NCI-H1930 (cell line): ENCODE results near the gene TMEM175.
A peak's percentile ranks its signal among the peaks of the same experiment; 100 is the strongest.

Experiments used
- DNase-seq, 2 experiments: peaks; one replicate each; lab custom pipeline; 2025; lab: John Stamatoyannopoulos, UW

TMEM175 gene

GRCh38 chr4:931960-932712, at the start of gene TMEM175, which contains the start of gene GAK:
TSS of gene TMEM175 (plus strand) at chr4:932460. CDS start at chr4:947740, 15,280 bp downstream.
TSS of gene GAK (minus strand) at chr4:932316. CDS start at chr4:932187, 129 bp downstream.
- peak; percentile 87 to 91 for DNase-seq

- no peak for DNase-seq
Measured at GRCh38 chr4:882646-883045, 49.6 kb upstream of the TMEM175 start.

GRCh38 chr4:883377-884095, 48.7 kb upstream of the TMEM175 start:
- DNase-seq, result no peak

GRCh38 chr4:884259-884658, 48.0 kb upstream of the TMEM175 start:
- no peak for DNase-seq

- DNase-seq, result no peak
Measured at GRCh38 chr4:884896-885295, 47.4 kb upstream of the TMEM175 start.

- no peak for DNase-seq
Measured at GRCh38 chr4:885353-885752, 46.9 kb upstream of the TMEM175 start.

- no peak for DNase-seq
Measured at GRCh38 chr4:886244-886643, 46.0 kb upstream of the TMEM175 start.

GRCh38 chr4:887034-887763, 45.1 kb upstream of the TMEM175 start:
- DNase-seq, result no peak

GRCh38 chr4:888029-888428, 44.2 kb upstream of the TMEM175 start:
- DNase-seq, result no peak

GRCh38 chr4:889516-889915, 42.7 kb upstream of the TMEM175 start:
- no peak for DNase-seq

- no peak for DNase-seq
Measured at GRCh38 chr4:890036-890695, 42.1 kb upstream of the TMEM175 start.

GRCh38 chr4:891747-892146, 40.5 kb upstream of the TMEM175 start:
- DNase-seq, result no peak

- DNase-seq, result no peak
Measured at GRCh38 chr4:892780-893179, 39.5 kb upstream of the TMEM175 start.

GRCh38 chr4:893276-893994, 38.8 kb upstream of the TMEM175 start:
- DNase-seq, result no peak

GRCh38 chr4:893995-894705, 38.1 kb upstream of the TMEM175 start:
- no peak for DNase-seq

GRCh38 chr4:895596-895995, 36.7 kb upstream of the TMEM175 start:
- DNase-seq, result no peak

- DNase-seq, result no peak
Measured at GRCh38 chr4:896216-896615, 36.0 kb upstream of the TMEM175 start.

- no peak for DNase-seq
Measured at GRCh38 chr4:896630-897029, 35.6 kb upstream of the TMEM175 start.

GRCh38 chr4:898123-898522, 34.1 kb upstream of the TMEM175 start:
- no peak for DNase-seq

GRCh38 chr4:898869-899555, 33.2 kb upstream of the TMEM175 start:
- no peak for DNase-seq
